Psoas muscle (tissue), 8 donors: ENCODE data around the gene IGSF22. TPM values are rescaled to one million over a fixed set of nuclear protein-coding genes. Genes with fewer than 3 reads are reported as not detected.

Source experiments
- ATAC-seq, 4 donors: fragments of 200-7000 bp; cut with Tn5 transposase; one replicate each; pipeline ENCODE4 v1.9.1; 2020; ENCODE audit warnings: moderate library complexity in 3 of 4, mild to moderate bottlenecking in 2 of 4
- DNase-seq, 2 donors: peaks; one replicate each; pipeline ENCODE4 v3.0.0-alpha.2; 2020
- H3K27ac ChIP-seq: fragments of 200-600 bp; one replicate; pipeline ENCODE4 v1.8.0; 2022
- H3K27me3 ChIP-seq, 3 donors: fragments of 200-600 bp in 1 of 3; one replicate each; pipeline versions ENCODE4 v1.6.1 to v1.8.0; 2013 to 2022; ENCODE audit warnings: low read length in 2 of 3, mild to moderate bottlenecking in 2 of 3, moderate library complexity in 1 of 3; ENCODE audit not compliant: insufficient read depth in 3 of 3
- H3K36me3 ChIP-seq, 2 donors: fragments of 200-600 bp in 1 of 2; one replicate each; pipeline versions ENCODE4 v1.6.1 to v1.8.0; 2013 to 2022; ENCODE audit warnings: low read depth in 1 of 2, mild to moderate bottlenecking in 1 of 2, moderate library complexity in 1 of 2; ENCODE audit not compliant: insufficient read depth in 1 of 2
- H3K4me1 ChIP-seq: fragments of 200-600 bp; one replicate; pipeline ENCODE4 v1.8.0; 2022
- H3K4me3 ChIP-seq: fragments of 200-600 bp; one replicate; pipeline ENCODE4 v1.8.0; 2022; ENCODE audit warnings: mild to moderate bottlenecking
- H3K9me3 ChIP-seq: fragments of 200-600 bp; one replicate; pipeline ENCODE4 v1.8.0; 2022
- CTCF ChIP-seq: fragments of 200-600 bp; IDR thresholded peaks from one replicate; pipeline ENCODE4 v1.8.0; 2022; ENCODE audit warnings: antibody characterized with exemption
- WGBS, 3 donors: extraction: QIAGEN DNeasy Blood & Tissue Kit; methylation state at CpG; one replicate each; pipeline versions ENCODE4 v1.1.6 to v1.1.7; 2013; 5-methylcytosine and 5-hydroxymethylcytosine counted together
- intact Hi-C, 2 donors: fragments of 100-400 bp; cut with DNase I; formaldehyde crosslinking; loops; one replicate each; pipeline versions ENCODE4 v1.11.0 to v1.14.2; 2022
- polyA plus RNA-seq, 3 donors: library from polyadenylated mRNA; stranded (reverse); fragments of 200-250 nt; gene quantifications; one replicate each; pipeline ENCODE4 v1.2.3, GENCODE V29; 2013
- total RNA-seq, 4 donors: library from RNA; stranded (reverse); fragmentation: NEBNext Ultra II Directional in 2 of 4; extraction: Animal tissue kit (Norgen Biotek cat#: 25700) in 2 of 4; gene quantifications; one replicate each; pipeline versions ENCODE4 v1.2.1 to v1.2.4, GENCODE V29; 2021 to 2023
- donor health status: healthy with polysubstance abuse.
- donor health status: DM: no; HTN: no; CAD: no; lungs with moderate emphysema.
- donor health status: Bipolar disorder and iron deficiency.
- donor health status: healthy.
- donor health status: DM: yes; HTN: yes; CAD: no.
- donor health status: DM: no; HTN: no; CAD: no.
- donor health status: DM: no; HTN: no; CAD: no.
- donor health status: DM: yes; HTN: yes; CAD: no.

The IGSF22 gene
- total and polyA plus RNA-seq, 7 donors = 0.03 to 0.87 (median 0.49) TPM

DNA sequence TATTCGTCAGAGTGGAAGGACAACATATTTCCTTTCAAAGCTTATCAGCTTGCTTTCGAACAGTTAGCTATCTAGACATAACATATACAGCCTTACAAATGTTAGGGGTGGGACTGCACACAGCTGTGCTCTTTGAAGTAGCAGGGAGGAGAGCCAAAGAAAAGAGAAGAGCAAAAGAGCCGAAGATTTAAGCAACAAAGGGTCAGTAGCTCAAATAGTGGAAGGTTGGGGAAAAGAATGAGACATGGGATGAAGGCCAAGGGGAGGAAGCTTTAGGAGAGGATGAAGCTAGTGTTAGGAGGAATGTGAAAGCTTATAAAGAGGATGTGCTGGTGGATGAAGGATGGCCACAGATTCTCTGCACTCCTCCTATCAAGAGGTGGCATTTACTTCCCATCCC is 31.8 kb upstream of the IGSF22 start:
- Histone ChIP-seq H3K27me3 (no peaks in the 10 kb centered on the region), H3K4me1 (no peaks in the 10 kb centered on the region), H3K36me3 (no peaks in the 10 kb centered on the region), H3K27ac (no peak overlapping the region), H3K4me3 (no peak overlapping the region), H3K9me3 (no peaks in the 10 kb centered on the region)
- intact Hi-C loops = no loop called here
- WGBS, 3 donors = 53 to 69% (median 57%) methylated on average over 3 of the region's 3 CpGs
- ATAC-seq (no peak), DNase-seq (no peak)
- no peak for TF ChIP-seq CTCF

- no peaks in the 10 kb centered on the region for H3K9me3 ChIP-seq
- intact Hi-C loops = no loop called here
- WGBS, 3 donors = 76 to 78% (median 78%) methylated on average over 2 of the region's 2 CpGs
- H3K4me3 ChIP-seq = no peak overlapping the region
- H3K36me3 ChIP-seq = no peaks in the 10 kb centered on the region
- no peak overlapping the region for H3K27ac ChIP-seq
- no peaks in the 10 kb centered on the region for H3K4me1 ChIP-seq
- no peak for DNase-seq
- no peaks in the 10 kb centered on the region for H3K27me3 ChIP-seq
- no peak for ATAC-seq
- TF ChIP-seq CTCF = no peak
Observed at GRCh38 chr11:18756889-18757288, 30.9 kb upstream of the IGSF22 start.

DNA sequence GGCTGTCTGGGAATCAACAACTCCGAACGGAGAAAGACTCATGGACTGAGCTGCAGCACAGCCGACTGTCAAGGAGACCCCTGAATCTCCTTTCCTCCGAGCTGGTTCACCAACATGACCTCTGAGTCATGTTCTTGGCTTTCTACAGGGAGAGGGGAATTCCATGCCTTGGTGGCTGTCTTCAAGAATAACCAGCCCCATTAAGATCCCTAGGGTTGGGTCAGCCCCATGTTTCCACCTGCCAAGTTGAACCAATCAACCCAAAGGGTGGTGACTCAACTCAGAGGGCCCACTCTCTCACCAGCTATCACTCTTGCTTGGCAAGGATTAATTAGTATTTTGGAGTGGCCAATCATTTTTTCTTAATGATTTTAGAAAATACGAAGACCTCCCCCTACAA is 28.3 kb upstream of the IGSF22 start:
- Histone ChIP-seq H3K36me3 (no peaks in the 10 kb centered on the region), H3K4me1 (no peaks in the 10 kb centered on the region), H3K27me3 (peaks cover 0 to 3% (median 2%) of the 10 kb centered on the region in 3 donors), H3K9me3 (no peaks in the 10 kb centered on the region), H3K4me3 (no peak overlapping the region), H3K27ac (no peak overlapping the region)
- ATAC-seq (no peak), DNase-seq (no peak)
- no peak for TF ChIP-seq CTCF
- WGBS, 3 donors = 49 to 83% (median 52%) methylated on average over 5 of the region's 5 CpGs
- intact Hi-C loops = no loop called here

DNA sequence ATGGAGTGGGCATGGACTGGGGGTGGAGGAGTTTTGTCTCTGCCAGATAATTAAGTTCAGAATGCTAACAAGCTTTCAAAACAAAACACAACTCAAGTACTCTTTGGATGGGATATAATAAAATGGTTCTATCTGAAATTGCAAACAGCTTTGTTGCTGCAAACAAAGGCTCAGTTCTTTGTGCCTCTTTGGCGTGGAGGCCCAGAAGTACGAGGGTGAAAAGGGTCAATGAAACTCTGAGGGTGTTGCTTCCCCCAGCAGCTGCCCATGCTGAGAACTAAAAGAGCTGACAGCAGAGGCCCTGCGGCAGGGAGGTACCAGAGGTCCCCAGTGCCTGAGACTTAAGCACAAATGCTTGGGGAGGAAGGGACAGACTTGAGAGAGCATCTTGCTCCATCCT is 26.5 kb upstream of the IGSF22 start:
- no peaks in the 10 kb centered on the region for H3K9me3 ChIP-seq
- H3K4me3 ChIP-seq = no peak overlapping the region
- no peaks in the 10 kb centered on the region for H3K4me1 ChIP-seq
- H3K27me3 ChIP-seq = peaks cover 0 to 3% (median 2%) of the 10 kb centered on the region in 3 donors
- intact Hi-C loops = no loop called here
- WGBS, 3 donors = 32 to 55% (median 37%) methylated on average over 3 of the region's 3 CpGs
- no peaks in the 10 kb centered on the region for H3K36me3 ChIP-seq
- no peak for TF ChIP-seq CTCF
- H3K27ac ChIP-seq = no peak overlapping the region
- ATAC-seq = no peak
- DNase-seq = no peak

GRCh38 chr11:18750944-18751343 is 25.0 kb upstream of the IGSF22 start:
- intact Hi-C loops = no loop called here
- H3K36me3 ChIP-seq = no peaks in the 10 kb centered on the region
- no peaks in the 10 kb centered on the region for H3K9me3 ChIP-seq

More at GRCh38 chr11:18750944-18751343, 25.0 kb upstream of the IGSF22 start:
- 68 to 75% (median 75%) methylated on average over 3 of the region's 3 CpGs for WGBS, 3 donors
- no peak for TF ChIP-seq CTCF
- Histone ChIP-seq H3K4me1 (no peaks in the 10 kb centered on the region), H3K27ac (no peak overlapping the region), H3K27me3 (peaks cover 0 to 3% (median 2%) of the 10 kb centered on the region in 3 donors), H3K4me3 (no peak overlapping the region)
- ATAC-seq (no peak), DNase-seq (no peak)
